Mesendoderm (in vitro differentiated cells): ENCODE results near the gene TRPV4.

Experiments
- DNase-seq: peaks from one replicate; pipeline ENCODE4 v3.0.0; 2013
- H2AK5ac ChIP-seq: 2 replicates; pipeline ENCODE4 v1.6.1; 2013; ENCODE audit warnings: low read length, inconsistent platforms
- H2BK120ac ChIP-seq: 2 replicates; pipeline ENCODE4 v1.6.1; 2013; ENCODE audit warnings: low read depth, mild to moderate bottlenecking, low read length, moderate library complexity, mixed read lengths
- H2BK15ac ChIP-seq: replicated peaks from 2 replicates; pipeline ENCODE4 v1.6.1; 2013; ENCODE audit warnings: low read depth, mild to moderate bottlenecking, moderate library complexity
- H2BK5ac ChIP-seq: 2 replicates; pipeline ENCODE4 v1.6.1; 2013; ENCODE audit warnings: low read length, inconsistent platforms
- H3K18ac ChIP-seq: 2 replicates; pipeline ENCODE4 v1.6.1; 2013; ENCODE audit warnings: mild to moderate bottlenecking, low read length, mixed read lengths
- H3K23ac ChIP-seq: one replicate; pipeline ENCODE4 v1.6.1; 2013; ENCODE audit warnings: low read length
- H3K27ac ChIP-seq: 2 replicates; pipeline ENCODE4 v1.5.1; 2013; ENCODE audit warnings: low read depth, mild to moderate bottlenecking, inconsistent platforms, low read length, moderate library complexity
- H3K27me3 ChIP-seq: 2 replicates; pipeline ENCODE4 v1.6.1; 2013; ENCODE audit warnings: low read length, control low read depth, mild to moderate bottlenecking, inconsistent platforms; ENCODE audit not compliant: insufficient read depth, poor library complexity
- H3K36me3 ChIP-seq: 2 replicates; pipeline ENCODE4 v1.6.1; 2013; ENCODE audit warnings: low read length, inconsistent platforms; ENCODE audit not compliant: control insufficient read depth, insufficient read depth
- H3K4ac ChIP-seq: one replicate; pipeline ENCODE4 v1.6.1; 2013; ENCODE audit warnings: low read depth, mild to moderate bottlenecking, low read length, moderate library complexity
- H3K4me1 ChIP-seq: 2 replicates; pipeline ENCODE4 v1.6.1; 2013; ENCODE audit warnings: low read depth, low read length, inconsistent platforms; ENCODE audit not compliant: control insufficient read depth
- H3K4me2 ChIP-seq: 2 replicates; pipeline ENCODE4 v1.6.1; 2013; ENCODE audit warnings: low read length
- H3K4me3 ChIP-seq: 2 replicates; pipeline ENCODE4 v1.5.1; 2013; ENCODE audit warnings: mild to moderate bottlenecking, low read length
- H3K56ac ChIP-seq: one replicate; pipeline ENCODE4 v1.6.1; 2013; ENCODE audit warnings: low read length
- H3K79me1 ChIP-seq: 2 replicates; pipeline ENCODE4 v1.6.1; 2013; ENCODE audit warnings: low read length, inconsistent platforms
- H3K79me2 ChIP-seq: 2 replicates; pipeline ENCODE4 v1.6.1; 2013; ENCODE audit warnings: mild to moderate bottlenecking, low read length; ENCODE audit not compliant: control insufficient read depth, insufficient read depth
- H3K9ac ChIP-seq: 2 replicates; pipeline ENCODE4 v1.6.1; 2013; ENCODE audit warnings: low read length, inconsistent platforms
- H4K5ac ChIP-seq: one replicate; pipeline ENCODE4 v1.6.1; 2013; ENCODE audit warnings: low read length
- H4K8ac ChIP-seq: one replicate; pipeline ENCODE4 v1.6.1; 2013; ENCODE audit warnings: low read depth, mild to moderate bottlenecking, control low read depth, low read length, moderate library complexity
- WGBS: extraction: QIAGEN DNeasy Blood & Tissue Kit; methylation state at CpG from one replicate; pipeline ENCODE4 v1.1.7; 2013; ENCODE audit warnings: low lambda C conversion rate, missing lambda C conversion rate; ENCODE audit not compliant: insufficient coverage; ENCODE audit errors: extremely low coverage; 5-methylcytosine and 5-hydroxymethylcytosine counted together

Gene TRPV4

GRCh38 chr12:109818905-109819500, 14.2 kb downstream of the TRPV4 start:
- no peaks in the 10 kb centered on the region for H3K27me3 ChIP-seq
- H3K36me3 ChIP-seq, result no peaks in the 10 kb centered on the region
- no peak overlapping the region for H4K5ac ChIP-seq
- H3K4me2 ChIP-seq, result no peak overlapping the region
- H3K56ac ChIP-seq, result no peak overlapping the region
- H3K4ac ChIP-seq, result no peak overlapping the region
- H3K27ac ChIP-seq, result no peak overlapping the region
- H3K9ac ChIP-seq, result no peak overlapping the region
- DNase-seq, result no peak
- no CpG with 5 or more reads among the region's 10 CpGs for WGBS
- no peak overlapping the region for H2BK120ac ChIP-seq
- H2AK5ac ChIP-seq, result no peak overlapping the region
- H3K18ac ChIP-seq, result no peak overlapping the region
- H2BK5ac ChIP-seq, result no peak overlapping the region
- H3K4me1 ChIP-seq, result peaks cover 2% of the 10 kb centered on the region
- H3K4me3 ChIP-seq, result no peak overlapping the region
- H2BK15ac ChIP-seq, result no peak overlapping the region
- H3K79me1 ChIP-seq, result no peaks in the 10 kb centered on the region
- H3K23ac ChIP-seq, result no peak overlapping the region
- H4K8ac ChIP-seq, result no peak overlapping the region
- H3K79me2 ChIP-seq, result no peaks in the 10 kb centered on the region

- no peak overlapping the region for H3K27ac ChIP-seq
- no peak overlapping the region for H4K8ac ChIP-seq
- H2AK5ac ChIP-seq, result no peak overlapping the region
- H3K27me3 ChIP-seq, result no peaks in the 10 kb centered on the region
- no peak overlapping the region for H2BK120ac ChIP-seq
- H3K79me2 ChIP-seq, result no peaks in the 10 kb centered on the region
- H3K56ac ChIP-seq, result no peak overlapping the region
- no CpG with 5 or more reads among the region's 9 CpGs for WGBS
- H2BK5ac ChIP-seq, result no peak overlapping the region
- H3K4me3 ChIP-seq, result no peak overlapping the region
- no peaks in the 10 kb centered on the region for H3K36me3 ChIP-seq
- H3K4me2 ChIP-seq, result no peak overlapping the region
- no peaks in the 10 kb centered on the region for H3K79me1 ChIP-seq
- H3K18ac ChIP-seq, result no peak overlapping the region
- no peak for DNase-seq
- no peak overlapping the region for H3K4ac ChIP-seq
- no peak overlapping the region for H3K23ac ChIP-seq
- H4K5ac ChIP-seq, result no peak overlapping the region
- H2BK15ac ChIP-seq, result no peak overlapping the region
- H3K4me1 ChIP-seq, result peaks cover 2% of the 10 kb centered on the region
- H3K9ac ChIP-seq, result no peak overlapping the region
Observed at GRCh38 chr12:109818253-109818652, 14.9 kb downstream of the TRPV4 start.

GRCh38 chr12:109817627-109818231, 15.5 kb downstream of the TRPV4 start:
- WGBS, result no CpG with 5 or more reads among the region's 8 CpGs
- Histone ChIP-seq H2BK5ac (no peak overlapping the region), H3K4me2 (no peak overlapping the region), H3K79me2 (no peaks in the 10 kb centered on the region), H3K27ac (no peak overlapping the region), H3K4ac (no peak overlapping the region), H4K8ac (no peak overlapping the region), H3K4me3 (no peak overlapping the region), H3K23ac (no peak overlapping the region), H2BK120ac (no peak overlapping the region), H3K36me3 (no peaks in the 10 kb centered on the region), H4K5ac (no peak overlapping the region), H2BK15ac (no peak overlapping the region), H3K56ac (no peak overlapping the region), H3K18ac (no peak overlapping the region), H3K9ac (no peak overlapping the region), H3K27me3 (no peaks in the 10 kb centered on the region), H3K79me1 (no peaks in the 10 kb centered on the region), H3K4me1 (peaks cover 2% of the 10 kb centered on the region), H2AK5ac (no peak overlapping the region)
- no peak for DNase-seq

GRCh38 chr12:109816870-109817269, 16.3 kb downstream of the TRPV4 start:
- no peak overlapping the region for H3K4ac ChIP-seq
- H2BK120ac ChIP-seq, result no peak overlapping the region
- no peak overlapping the region for H3K9ac ChIP-seq
- H3K4me3 ChIP-seq, result no peak overlapping the region
- H3K27me3 ChIP-seq, result no peaks in the 10 kb centered on the region
- H4K8ac ChIP-seq, result no peak overlapping the region
- no peaks in the 10 kb centered on the region for H3K36me3 ChIP-seq
- no peak overlapping the region for H3K56ac ChIP-seq
- no peak overlapping the region for H3K23ac ChIP-seq
- no peak overlapping the region for H2AK5ac ChIP-seq
- no peaks in the 10 kb centered on the region for H3K4me1 ChIP-seq
- no peak overlapping the region for H4K5ac ChIP-seq
- no peaks in the 10 kb centered on the region for H3K79me1 ChIP-seq
- no peak for DNase-seq
- H3K4me2 ChIP-seq, result no peak overlapping the region
- H2BK5ac ChIP-seq, result no peak overlapping the region
- H3K27ac ChIP-seq, result no peak overlapping the region
- H2BK15ac ChIP-seq, result no peak overlapping the region
- WGBS, result no CpG with 5 or more reads among the region's 7 CpGs
- no peak overlapping the region for H3K18ac ChIP-seq
- H3K79me2 ChIP-seq, result no peaks in the 10 kb centered on the region

GRCh38 chr12:109815757-109816617, 17.2 kb downstream of the TRPV4 start:
- no peak overlapping the region for H2BK5ac ChIP-seq
- H3K36me3 ChIP-seq, result no peaks in the 10 kb centered on the region

More at GRCh38 chr12:109815757-109816617, 17.2 kb downstream of the TRPV4 start:
- WGBS, result no CpG with 5 or more reads among the region's 10 CpGs
- H3K79me1 ChIP-seq, result no peaks in the 10 kb centered on the region
- H3K27me3 ChIP-seq, result no peaks in the 10 kb centered on the region
- H3K27ac ChIP-seq, result no peak overlapping the region
- H3K4me3 ChIP-seq, result no peak overlapping the region
- no peak overlapping the region for H3K4me2 ChIP-seq
- no peak overlapping the region for H3K18ac ChIP-seq
- no peak overlapping the region for H3K4ac ChIP-seq
- DNase-seq, result no peak
- no peak overlapping the region for H3K23ac ChIP-seq
- no peak overlapping the region for H3K9ac ChIP-seq
- no peaks in the 10 kb centered on the region for H3K4me1 ChIP-seq
- H4K8ac ChIP-seq, result no peak overlapping the region
- H4K5ac ChIP-seq, result no peak overlapping the region
- no peak overlapping the region for H2BK120ac ChIP-seq
- H3K56ac ChIP-seq, result no peak overlapping the region
- no peaks in the 10 kb centered on the region for H3K79me2 ChIP-seq
- no peak overlapping the region for H2AK5ac ChIP-seq
- no peak overlapping the region for H2BK15ac ChIP-seq
